SK-N-MC (cell line): Measurements from ENCODE around the gene PLIN1.

Source experiments
- EZH2 ChIP-seq: fragments of 200-600 bp; sonication (generic); IDR thresholded peaks from one replicate; pipeline ENCODE4 v1.6.1; 2017; ENCODE audit warnings: antibody characterized with exemption
- FOXP2 ChIP-seq: optimal IDR thresholded peaks from 2 replicates; pipeline ENCODE3; 2011; ENCODE audit warnings: mild to moderate bottlenecking, moderate library complexity; ENCODE audit not compliant: insufficient read depth; ENCODE audit errors: extremely low read length, control extremely low read depth
- POLR2AphosphoS5 ChIP-seq: IDR thresholded peaks from 2 replicates; pipeline ENCODE4 v1.6.1; 2012; ENCODE audit warnings: mild to moderate bottlenecking, low read depth, low read length, borderline replicate concordance

GRCh38 chr15:89714775-89715174, 35.6 kb upstream of the PLIN1 start:
- no peak for TF ChIP-seq EZH2
- no peak for TF ChIP-seq POLR2AphosphoS5
- no peak for TF ChIP-seq FOXP2
